RPMI7951 (cell line): ENCODE data around the gene CDCP2. TPM values are rescaled to one million over a fixed set of nuclear protein-coding genes. Genes with fewer than 3 reads are reported as not detected.
"Not testable (repeated sequence)": the region's sequence is repeated elsewhere in the genome, so short reads cannot be mapped to it uniquely, and the experiment has no call there.

Experiments
- DNase-seq: peaks from one replicate; pipeline ENCODE4 v3.0.0-alpha.2; 2012; ENCODE audit warnings: low read depth
- total RNA-seq: library from RNA; depleted of rRNA; stranded (reverse); fragments of >200 nt; shearing (Covaris generic); gene quantifications from 2 replicates; pipeline ENCODE4 v1.2.3, GENCODE V29; 2014

CDCP2 gene
- total RNA-seq, 1 experiment from 2014 or later, result not detected

DNA sequence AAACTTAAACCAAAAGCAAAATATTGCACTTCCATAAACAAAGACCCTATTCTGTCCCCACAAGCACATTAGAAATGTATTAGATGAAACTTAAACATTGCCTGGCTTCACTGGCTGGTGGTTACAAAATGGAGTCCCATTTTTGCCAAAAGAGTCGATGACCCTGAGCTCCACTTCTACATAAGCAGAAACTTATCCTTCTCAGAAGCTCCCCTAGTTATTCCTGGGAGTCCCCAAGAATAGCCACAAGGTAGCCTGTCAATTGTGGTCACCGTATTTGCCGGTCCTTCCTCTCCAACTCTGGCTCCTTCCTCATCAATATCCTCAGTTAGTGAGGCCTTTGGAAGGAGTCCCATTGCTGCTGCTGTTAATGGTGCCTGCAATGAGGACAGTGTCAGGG, 37.3 kb downstream of the CDCP2 start:
- no peak for DNase-seq

DNA sequence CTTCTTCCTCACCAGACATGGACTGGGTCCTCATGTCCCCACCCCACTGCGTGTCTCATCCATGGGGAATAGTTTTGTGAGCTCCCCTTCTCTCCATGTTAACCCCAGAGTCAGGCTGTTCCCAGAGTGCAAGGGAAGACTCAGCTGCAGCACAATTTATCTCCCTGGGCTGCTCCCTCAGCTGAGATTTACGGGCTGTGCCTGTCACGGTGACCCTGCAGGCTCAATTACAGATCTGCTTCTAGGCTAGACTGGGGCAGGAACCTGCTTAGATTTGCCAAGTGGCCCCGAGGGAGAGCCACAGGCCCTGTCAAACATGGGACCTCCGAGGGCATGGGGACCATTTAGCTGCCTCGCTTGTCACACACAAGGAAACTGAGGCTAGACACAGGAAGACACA, 37.8 kb downstream of the CDCP2 start:
- DNase-seq, result no peak

DNA sequence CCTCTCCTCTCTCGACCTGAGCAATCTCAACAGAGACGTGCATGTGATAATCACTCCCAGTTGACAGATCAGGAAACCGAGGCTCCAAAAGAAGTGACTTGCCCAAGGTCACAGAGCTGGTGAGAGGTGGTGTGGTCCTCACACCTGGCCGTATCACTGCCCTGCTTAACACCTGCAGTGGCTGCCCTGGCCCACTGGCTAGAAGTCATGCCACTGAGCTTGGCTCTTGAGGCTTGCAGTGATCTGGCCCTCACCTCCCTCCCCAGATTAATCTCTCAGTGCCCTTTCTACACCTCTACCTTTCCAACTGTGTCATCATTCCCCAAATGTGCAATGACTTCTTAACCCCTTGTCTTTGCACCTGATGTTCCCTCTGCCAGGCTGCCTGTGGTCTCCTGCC, 38.8 kb downstream of the CDCP2 start:
- no peak for DNase-seq

DNA sequence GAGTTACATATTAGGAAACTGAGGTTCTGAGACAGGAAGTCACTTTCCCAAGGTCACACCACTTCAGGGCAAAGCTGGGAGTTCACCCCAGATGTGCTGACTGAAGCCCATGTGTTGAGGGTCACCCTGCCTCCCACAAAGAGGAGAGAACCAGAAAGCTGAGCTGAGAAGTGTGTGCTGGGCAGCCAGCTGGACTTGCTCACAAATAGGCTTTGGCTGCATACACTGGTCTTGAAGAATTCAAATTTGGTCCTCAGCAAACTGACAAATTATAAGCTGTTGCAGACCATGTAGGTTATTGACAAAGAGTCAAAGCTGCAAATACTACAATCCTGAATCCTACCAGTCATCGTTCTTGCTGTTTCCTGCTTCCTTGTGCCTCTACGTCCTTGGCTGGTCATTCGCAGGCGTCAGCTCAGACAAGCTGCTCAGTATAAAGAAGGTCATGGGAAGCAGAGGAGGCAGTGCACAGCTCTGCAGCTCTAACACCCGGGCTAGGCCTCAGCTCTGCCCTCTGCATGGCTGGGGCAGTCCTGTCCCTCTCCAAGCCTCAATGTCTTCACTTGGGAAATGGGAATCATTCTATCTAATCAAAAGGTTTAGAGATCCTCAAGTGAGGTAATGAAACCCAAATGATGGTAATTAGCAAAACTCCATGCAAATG, 40.0 kb downstream of the CDCP2 start:
- DNase-seq, result no peak

DNA sequence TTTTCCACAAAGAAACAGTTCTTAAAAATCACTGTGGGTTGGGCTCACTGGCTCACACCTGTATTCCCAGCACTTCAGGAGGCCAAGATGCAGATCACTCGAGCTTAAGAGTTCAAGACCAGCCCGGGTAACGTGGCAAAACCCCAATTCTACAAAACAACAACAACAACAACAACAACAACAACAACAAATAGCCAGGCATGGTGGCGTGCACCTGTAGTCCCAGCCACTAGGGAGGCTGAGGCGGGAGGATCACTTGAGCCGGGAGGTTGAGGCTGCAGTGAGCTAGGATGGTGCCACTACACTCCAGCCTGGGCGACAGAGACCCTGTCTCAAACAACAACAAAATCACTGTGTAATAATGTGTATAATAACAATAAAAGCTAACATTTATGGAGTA, 40.8 kb downstream of the CDCP2 start:
- DNase-seq, result no peak

DNA sequence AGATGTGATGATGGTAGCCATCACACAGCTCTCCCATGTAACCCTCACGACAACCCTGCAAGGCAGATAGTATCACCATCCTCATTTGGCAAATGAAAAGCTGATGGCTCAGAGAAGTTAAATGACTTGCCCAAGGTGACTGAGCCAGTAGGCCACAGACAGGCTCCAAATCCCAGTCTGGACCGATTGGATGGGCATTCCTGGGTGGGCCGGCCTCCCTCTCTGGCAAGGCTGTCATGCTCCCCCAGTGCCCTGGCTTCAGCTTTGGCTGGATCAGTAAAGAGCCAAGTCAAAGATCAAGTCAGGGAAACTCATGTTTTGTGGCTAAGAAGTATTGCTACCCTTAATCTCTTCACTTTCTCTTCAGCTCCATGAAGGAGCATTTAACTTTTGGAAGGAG, 41.2 kb downstream of the CDCP2 start:
- no peak for DNase-seq

DNA sequence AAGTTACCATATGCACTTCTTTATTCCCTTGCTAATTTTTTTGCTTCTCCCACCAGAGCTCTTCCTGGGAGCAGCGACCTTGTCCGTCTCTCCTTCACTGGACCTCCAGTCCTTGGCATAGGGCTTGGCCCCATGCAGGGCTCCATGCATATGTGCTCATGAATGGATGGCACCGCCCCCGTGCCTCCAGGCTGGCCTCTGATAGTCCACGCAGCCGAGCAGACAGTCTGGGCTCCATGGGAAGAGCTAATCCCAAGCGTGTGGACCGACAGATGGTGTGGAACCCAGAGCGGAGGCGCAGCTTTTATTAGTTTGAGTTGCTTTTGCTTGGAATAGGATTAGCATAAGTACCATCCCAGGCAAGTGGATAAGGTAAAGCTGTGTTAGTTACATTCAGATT, 41.8 kb downstream of the CDCP2 start:
- no peak for DNase-seq

DNA sequence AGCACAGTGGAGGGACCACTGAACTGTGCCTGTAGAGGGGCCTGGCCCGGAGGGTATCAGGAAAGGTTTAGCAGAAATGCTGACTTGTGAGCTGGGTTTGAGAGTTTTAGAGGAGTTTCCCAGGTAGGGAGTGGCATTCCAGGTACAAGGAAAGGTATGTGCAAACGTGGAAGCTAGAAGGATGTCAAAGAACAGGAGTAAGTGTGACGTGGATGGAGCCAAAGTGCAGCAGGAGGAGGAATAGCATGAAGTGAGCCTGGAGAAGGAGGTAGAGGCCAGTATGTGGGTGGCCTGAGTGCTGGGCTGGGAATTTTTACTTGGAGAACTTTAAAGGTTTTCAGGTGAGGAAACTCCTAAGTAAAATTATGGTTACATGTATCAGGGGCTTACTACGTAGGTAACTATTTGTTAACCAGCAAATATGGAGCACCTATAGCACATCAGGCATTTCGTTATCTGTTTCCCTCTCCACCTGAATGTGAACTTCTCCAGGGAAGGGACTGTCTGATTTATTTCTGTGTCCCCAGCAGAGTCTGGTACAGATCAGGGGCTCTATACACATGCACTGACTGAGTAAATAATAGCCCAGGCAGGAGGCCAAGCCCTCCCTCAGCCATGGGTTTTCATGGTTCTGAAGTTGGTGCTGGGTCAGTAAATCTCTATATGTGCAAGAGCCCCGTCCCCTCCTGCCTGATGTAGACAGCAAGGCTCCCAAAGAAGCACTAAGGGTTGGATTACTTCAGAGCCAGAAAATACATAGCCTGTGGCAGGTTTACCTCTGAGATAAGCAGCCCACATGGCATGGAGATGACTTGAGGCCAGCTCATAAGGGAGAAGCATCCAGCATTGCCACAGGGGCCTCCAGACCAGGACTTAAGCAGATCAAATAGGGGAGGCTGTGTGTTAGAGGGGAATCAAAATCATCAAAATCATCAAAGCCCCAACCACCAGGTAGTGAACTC, 43.4 kb downstream of the CDCP2 start:
- no peak for DNase-seq

DNA sequence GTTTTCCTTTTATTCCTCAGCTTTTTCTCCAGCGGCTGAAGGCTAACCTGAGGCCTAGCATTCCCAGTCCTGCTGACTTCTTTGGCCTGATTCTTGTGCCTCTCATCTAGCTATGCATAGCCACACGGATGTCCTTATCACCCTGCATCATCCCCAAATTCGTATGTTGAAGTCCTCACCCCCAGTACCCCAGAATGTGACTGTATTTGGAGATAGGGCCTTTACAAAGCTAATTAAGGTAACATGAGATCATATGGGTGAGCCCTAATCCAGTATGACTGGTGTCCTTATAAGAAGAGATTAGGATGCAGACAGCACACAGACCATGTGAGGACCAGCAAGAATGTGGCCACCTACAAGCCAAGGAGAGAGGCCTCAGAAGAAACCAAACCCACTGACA, 44.6 kb downstream of the CDCP2 start:
- DNase-seq, result no peak

DNA sequence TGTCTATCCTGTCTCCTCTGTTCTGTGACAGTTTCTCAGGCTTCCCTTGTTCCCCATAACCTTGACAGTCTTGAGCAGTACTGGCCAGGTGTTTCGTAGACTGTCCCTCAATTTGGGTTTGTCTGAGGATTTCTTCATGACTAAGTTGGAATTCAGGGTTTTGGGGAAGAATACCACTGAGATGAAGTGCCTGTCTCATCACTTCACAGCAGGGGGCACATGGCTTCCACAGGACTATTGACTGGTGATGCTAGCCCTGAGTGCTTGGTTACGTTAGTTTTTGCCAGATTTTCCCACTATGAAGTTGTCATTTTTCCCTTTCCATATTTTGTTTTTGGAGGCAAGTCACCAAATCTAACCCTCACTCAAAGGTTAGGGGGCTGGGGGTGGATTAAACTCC, 45.7 kb downstream of the CDCP2 start:
- DNase-seq, result peak; percentile 19

DNA sequence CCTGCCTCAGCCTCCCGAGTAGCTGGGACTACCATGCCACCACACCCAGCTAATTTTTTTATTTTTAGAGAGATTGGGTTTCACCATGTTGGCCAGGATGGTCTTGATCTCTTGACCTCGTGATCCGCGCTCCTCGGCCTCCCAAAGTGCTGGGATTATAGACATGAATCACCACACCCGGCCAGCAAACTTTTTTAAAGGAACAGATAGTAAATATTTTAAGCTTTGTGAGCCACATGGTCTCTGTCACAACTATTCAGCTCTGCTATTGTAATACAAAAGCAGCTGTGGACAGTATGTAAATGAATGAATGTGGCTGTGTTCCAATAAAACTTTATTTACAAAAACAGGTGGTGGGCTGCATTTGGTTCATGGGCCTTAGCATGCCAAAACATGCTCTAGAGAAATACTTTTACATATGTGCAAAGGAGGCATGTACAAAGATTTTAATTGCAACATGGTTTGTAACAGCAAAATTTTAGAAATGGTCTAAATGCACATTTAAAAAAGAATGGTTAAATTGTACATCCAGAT, 47.0 kb downstream of the CDCP2 start:
- DNase-seq, result no peak

DNA sequence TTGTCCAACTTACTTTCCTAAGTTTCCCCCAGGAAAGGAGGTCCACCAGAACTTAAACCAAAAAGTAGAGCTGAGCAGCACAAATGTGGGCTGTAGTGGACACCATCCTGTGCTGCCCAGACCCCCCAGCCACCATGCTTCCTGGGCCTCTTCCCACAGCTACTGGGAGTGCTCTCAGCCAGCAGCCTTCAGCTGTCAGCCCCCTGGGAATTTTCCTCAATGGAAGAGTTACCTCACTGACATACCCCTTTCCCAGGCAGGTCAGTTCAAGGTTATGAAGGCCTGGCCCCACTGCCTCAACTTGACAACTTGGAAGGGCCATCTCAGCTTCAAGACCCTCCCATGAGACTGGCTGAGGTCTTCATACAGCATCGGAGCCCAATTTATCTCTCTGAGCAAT, 47.7 kb downstream of the CDCP2 start:
- DNase-seq, result no peak

DNA sequence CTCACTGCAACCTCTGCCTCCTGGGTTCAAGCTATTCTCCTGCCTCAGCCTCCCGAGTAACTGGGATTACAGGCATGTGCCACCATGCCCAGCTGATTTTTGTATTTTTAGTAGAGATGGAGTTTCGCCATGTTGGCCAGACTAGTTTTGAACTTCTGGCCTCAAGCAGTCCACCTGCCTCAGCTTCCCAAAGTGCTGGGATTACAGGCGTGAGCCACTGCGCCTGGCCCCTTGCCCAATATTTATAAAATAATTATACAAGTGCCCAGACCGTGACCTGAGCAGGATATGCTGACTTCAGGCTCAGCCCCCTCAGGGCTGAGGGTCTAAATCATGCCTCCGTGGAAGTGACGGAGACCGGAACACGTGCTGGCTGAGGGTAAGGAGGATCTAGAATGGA, 48.2 kb downstream of the CDCP2 start:
- not testable (repeated sequence) for DNase-seq

DNA sequence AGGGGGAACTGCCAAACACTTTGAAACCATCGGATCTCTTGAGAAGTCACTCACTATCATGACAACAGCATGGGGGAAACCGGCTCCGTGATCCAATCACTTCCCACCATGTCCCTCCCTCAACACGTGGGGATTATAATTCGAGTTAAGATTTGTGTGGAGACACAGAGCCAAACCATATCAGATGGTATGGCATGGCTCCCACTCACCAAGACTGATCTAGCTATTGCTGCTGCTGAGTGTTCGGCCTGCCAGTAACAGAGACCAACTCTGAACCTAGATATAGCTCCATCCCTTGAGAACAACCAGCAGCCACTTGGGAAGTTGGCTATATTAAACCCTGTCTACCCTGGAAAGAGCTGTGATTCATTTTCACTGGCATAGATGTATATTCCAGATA, 49.4 kb downstream of the CDCP2 start:
- no peak for DNase-seq

DNA sequence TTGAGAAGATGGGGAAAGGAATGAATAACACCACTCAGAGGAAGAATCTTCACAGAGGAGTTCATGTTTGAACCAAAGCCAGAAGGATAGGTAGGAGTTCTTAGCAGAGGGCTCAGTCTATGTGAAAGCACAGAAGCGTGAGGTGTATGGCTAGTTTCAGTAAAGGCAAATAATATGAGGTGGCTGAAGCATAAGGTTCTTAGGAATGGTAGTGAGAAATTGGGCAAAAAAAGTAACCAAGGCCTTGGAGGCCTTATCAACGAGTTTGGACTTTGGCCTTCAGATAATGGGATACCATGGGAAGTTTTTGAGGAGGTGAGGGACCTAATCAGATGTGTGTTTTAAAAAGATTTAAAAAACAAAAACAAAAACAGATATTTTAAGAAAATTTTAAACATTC, 52.3 kb downstream of the CDCP2 start:
- DNase-seq, result no peak

DNA sequence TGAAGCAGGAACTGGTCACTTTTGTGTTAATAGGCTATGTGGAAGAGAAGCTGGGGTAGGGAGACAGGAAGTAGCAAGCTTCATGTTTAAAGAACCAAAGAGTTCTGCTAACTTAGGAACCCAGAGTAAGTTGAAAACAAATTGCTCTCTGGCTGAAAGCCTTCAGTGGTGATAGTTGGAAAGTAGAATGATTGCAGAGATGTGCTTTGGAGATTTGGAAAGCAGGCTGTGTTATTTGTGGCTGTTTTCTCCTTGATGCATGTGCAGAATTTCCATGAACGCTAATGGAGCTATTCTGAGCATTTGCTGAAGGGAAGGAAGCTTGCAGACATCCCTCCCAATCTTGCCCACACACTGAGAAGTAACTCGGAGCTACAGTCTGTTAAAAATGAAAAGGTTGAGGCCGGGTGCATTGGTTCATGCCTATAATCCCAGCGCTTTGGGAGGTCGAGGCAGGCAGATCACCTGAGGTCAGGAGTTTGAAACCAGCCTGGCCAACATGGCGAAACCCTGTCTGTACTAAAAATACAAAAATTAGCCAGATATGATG, 53.7 kb downstream of the CDCP2 start:
- no peak for DNase-seq

DNA sequence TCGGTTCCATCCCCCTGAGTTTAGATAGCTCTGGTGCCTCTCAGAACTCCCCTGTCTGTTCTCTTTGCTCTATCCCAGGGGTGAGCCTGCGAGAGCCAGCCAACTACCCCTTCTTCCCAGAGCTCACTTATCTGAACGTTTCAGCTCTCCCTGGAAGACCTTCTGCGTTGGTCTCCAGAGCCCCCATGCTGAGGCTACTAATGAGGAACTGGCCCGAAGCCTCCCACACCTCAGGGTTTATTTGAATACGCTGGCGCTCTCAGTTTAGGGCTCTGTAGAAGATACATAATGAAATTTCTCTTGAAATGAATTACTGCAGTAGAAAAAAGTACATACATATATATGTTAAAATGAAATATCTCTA, 55.9 kb downstream of the CDCP2 start:
- no peak for DNase-seq

DNA sequence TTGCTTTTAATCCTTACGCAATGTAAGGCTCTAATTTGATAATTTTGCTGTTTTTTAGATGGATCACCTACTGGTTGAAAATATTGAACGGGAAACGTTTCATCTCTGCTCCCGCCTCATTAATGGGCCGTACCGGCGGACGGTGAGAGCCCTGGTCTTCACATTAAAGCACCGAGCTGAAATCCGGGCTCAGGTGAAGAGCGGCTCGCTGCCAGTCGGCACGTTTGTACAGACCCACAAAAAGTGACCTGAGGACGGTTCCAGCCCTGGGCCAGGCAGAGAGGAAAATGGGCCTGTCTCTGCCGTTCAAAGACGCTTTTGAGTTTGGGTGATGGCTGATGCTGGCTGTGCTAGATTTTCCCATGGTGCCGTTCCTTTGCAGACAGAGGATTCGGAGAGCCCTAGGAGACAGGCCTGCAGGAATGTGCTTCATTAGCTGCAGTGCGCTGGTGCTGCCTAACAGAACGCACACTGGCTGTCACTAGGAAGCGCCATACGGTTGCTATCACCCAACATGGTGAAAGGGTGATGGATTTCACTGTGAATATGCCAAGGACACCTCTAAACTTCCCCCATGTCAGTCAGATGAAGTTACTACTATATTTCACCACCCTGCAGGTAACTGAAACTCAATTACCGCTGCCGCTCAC, 56.4 kb downstream of the CDCP2 start:
- no peak for DNase-seq

DNA sequence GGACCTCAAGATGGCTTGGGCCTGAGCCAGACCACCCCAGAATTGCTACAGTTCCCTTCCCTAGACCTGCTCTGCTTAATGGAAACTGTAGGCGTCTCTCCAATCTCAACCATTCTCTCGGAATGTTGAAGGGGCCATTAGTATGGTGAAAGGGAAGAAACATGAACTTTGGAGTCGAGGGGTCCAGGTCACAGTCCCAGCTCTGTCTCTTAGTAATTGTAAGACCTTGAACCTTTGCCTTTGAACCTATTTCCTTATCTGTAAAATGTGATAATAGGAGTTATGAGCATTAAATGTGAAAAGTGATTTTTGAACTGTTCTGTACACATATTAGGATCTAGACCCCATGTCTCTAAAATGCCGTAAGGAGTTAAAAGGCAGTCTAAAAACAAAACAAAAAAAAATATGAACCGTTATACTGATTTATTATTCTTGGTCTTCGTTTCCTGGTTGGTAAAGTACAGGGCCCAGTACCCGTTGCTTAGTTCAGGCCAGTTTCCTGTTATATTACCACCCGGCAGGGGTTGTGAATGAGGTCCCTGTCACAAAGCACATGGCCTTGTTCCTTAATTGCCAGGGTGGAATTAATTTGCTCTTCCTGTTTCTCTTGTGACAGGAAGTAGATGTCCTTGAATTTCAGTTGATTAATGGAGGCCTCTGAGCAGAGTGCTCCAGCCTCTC, 57.1 kb downstream of the CDCP2 start:
- peak; percentile 8 for DNase-seq

DNA sequence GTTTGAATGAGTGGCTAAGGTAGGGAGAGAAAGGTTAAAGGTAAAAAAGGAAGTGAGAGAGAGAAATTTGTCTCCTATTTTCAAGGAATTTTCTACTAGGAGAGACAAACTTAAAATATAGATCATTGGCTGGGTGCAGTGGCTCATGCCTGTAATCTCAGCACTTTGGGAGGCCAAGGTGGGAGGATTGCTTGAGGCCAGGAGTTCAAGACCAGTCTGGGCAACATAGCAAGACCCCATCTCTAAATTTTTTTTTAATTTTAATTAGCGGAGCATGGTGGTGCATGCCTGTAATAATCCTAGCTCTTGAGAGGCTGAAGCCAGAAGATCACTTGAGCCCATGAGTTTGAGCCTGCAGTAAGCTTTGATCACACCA, 58.1 kb downstream of the CDCP2 start:
- DNase-seq, result not testable (repeated sequence)

DNA sequence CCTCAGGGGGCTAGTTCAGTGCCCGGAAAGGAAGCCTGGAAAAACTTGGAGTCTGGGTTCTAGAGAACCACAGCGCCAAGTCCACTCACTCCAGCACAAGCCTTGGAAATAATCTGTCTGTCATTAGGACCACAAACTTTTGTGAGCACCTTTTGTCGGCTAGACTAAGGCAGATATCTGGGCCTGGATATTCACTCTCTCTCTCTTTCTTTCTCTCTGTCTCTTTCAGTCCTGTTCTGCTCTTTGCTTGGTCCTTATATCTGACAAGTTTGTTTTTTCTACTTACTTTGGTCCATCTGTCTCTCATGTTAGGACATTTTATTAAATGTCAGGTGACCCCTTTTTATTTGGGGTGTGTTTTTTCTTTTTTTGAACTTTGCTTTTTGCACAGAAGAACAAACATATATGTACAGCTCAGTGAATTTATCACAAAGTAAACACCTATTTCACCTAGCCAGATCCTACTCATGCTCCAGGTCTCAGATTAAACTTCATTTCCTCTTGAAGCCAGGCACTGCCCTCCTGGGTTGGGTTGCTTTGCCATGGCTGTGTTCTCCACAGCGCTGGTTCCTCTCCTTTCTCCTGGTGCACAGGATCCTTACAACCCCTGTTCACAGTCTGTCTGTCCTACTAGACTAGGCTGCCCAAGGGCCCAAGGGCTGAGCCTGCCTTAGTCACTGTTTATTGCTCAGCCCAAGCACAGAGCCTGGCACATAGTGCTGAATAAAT, 58.6 kb downstream of the CDCP2 start:
- DNase-seq, result no peak
